D721Med (cell line): Measurements from ENCODE around the gene SCAP.

ENCODE experiments used
- DNase-seq: peaks from one replicate; pipeline ENCODE4 v3.0.0; 2011; ENCODE audit warnings: low spot score; ENCODE audit not compliant: insufficient read length
- FAIRE-seq: peaks from 2 replicates; lab custom pipeline; 2011; peaks lifted over from hg19 to GRCh38; lab: Jason Lieb, UNC
- CTCF ChIP-seq: IDR thresholded peaks from 2 replicates; pipeline ENCODE4 v1.5.1; 2012; ENCODE audit warnings: mild to moderate bottlenecking, control low read depth; ENCODE audit not compliant: insufficient read depth; ENCODE audit errors: missing control alignments

Gene SCAP

GRCh38 chr3:47394140-47394870, 81.4 kb downstream of the SCAP start:
- DNase-seq (no peak), FAIRE-seq (no peak)
- no peak for TF ChIP-seq CTCF

- DNase-seq (no peak), FAIRE-seq (no peak)
- TF ChIP-seq CTCF: no peak
Measured at GRCh38 chr3:47392933-47393332, 82.8 kb downstream of the SCAP start.

GRCh38 chr3:47385796-47386195, 89.9 kb downstream of the SCAP start:
- DNase-seq (no peak), FAIRE-seq (no peak)
- TF ChIP-seq CTCF: no peak

- no peak for TF ChIP-seq CTCF
- DNase-seq (no peak), FAIRE-seq (no peak)
Measured at GRCh38 chr3:47385007-47385406, 90.7 kb downstream of the SCAP start.

- TF ChIP-seq CTCF: no peak
- DNase-seq: no peak
- FAIRE-seq: no peak
Measured at GRCh38 chr3:47384425-47384824, 91.3 kb downstream of the SCAP start.

GRCh38 chr3:47381317-47382157, 94.2 kb downstream of the SCAP start:
- FAIRE-seq (no peak), DNase-seq (peak; percentile 86)
- no peak for TF ChIP-seq CTCF
